HepG2 (cell line): ENCODE results near the gene CCT3. TPM values are rescaled to one million over a fixed set of nuclear protein-coding genes. Genes with fewer than 3 reads are reported as not detected.
A peak's percentile ranks its signal among the peaks of the same experiment; 100 is the strongest.

Experiments used
- ATAC-seq: fragments of 200-7000 bp; cut with Tn5 transposase; 3 replicates; pipeline ENCODE4 v1.9.1; 2020; ENCODE audit warnings: mild to moderate bottlenecking, moderate library complexity
- BruUV-seq: library from RNA; stranded (reverse); fragments of 400-500 nt; replicated peaks from 2 replicates; lab custom pipeline; 2021; lab: Mats Ljungman, UMichigan
- CTCF ChIA-PET: fragments of 300-600 bp; formaldehyde crosslinking; extraction: SDS; loops from one replicate; lab custom pipeline; 2021; ENCODE audit warnings: low total read pairs, inconsistent platforms, low intra/inter-chr PET ratio; lab: Yijun Ruan, JAX
- POLR2A ChIA-PET: fragments of 350-600 bp; sonication (Branson Sonifier 250); formaldehyde crosslinking; loops from one replicate; lab custom pipeline; 2020; ENCODE audit warnings: antibody characterized with exemption, inconsistent platforms; lab: Yijun Ruan, JAX
- DNase-seq: peaks from one replicate; pipeline ENCODE4 v3.0.0-alpha.2; 2015; ENCODE audit warnings: low spot score
- FAIRE-seq: peaks from 3 replicates; lab custom pipeline; 2011; peaks lifted over from hg19 to GRCh38; lab: Jason Lieb, UNC
- H2AFZ ChIP-seq: one replicate; pipeline ENCODE4 v1.6.1; 2011; ENCODE audit warnings: low read length, inconsistent platforms
- H3K27ac ChIP-seq: fragments of 300-600 bp; 3 replicates; pipeline ENCODE4 v1.8.0; 2011; ENCODE audit warnings: mixed run types, mild to moderate bottlenecking, mixed read lengths, low read length, inconsistent platforms; ENCODE audit not compliant: insufficient read depth; ENCODE audit errors: extremely low read length
- H3K27me3 ChIP-seq, 2 experiments: fragments of 200-600 bp in 1 of 2; 2 replicates in 1 of 2; 3 replicates in 1 of 2; pipeline versions ENCODE4 v1.6.0 to v1.8.0; 2011; ENCODE audit warnings: low read length in 2 of 2, mild to moderate bottlenecking in 2 of 2, moderate library complexity in 2 of 2, inconsistent platforms in 1 of 2; ENCODE audit not compliant: insufficient read depth in 2 of 2, control insufficient read depth in 1 of 2
- H3K36me3 ChIP-seq, 2 experiments: fragments of 200-600 bp in 1 of 2; replicated peaks in 1 of 2; 2 replicates in 1 of 2; 3 replicates in 1 of 2; pipeline versions ENCODE4 v1.5.1 to v1.8.0; 2011; ENCODE audit warnings: low read length in 2 of 2, inconsistent platforms in 1 of 2; ENCODE audit not compliant: insufficient read depth in 2 of 2, control insufficient read depth in 1 of 2
- H3K4me1 ChIP-seq: 2 replicates; pipeline ENCODE4 v1.5.1; 2012; ENCODE audit warnings: low read length, inconsistent platforms; ENCODE audit not compliant: insufficient read depth
- H3K4me2 ChIP-seq: 2 replicates; pipeline ENCODE4 v1.6.0; 2011; ENCODE audit warnings: low read depth, low read length, inconsistent platforms
- H3K4me3 ChIP-seq, 3 experiments: fragments of 200-600 bp in 1 of 3; sonication (generic), shearing (Covaris generic) in 1 of 3; replicated peaks in 1 of 3; 2 replicates each; pipeline ENCODE4 v1.5.1; 2011 to 2016; ENCODE audit warnings: low read length in 3 of 3, inconsistent platforms in 2 of 3, low read depth in 2 of 3, mild to moderate bottlenecking in 2 of 3, control low read depth in 1 of 3, mixed read lengths in 1 of 3; ENCODE audit not compliant: insufficient read depth in 1 of 3
- H3K79me2 ChIP-seq: one replicate; pipeline ENCODE4 v1.6.1; 2011; ENCODE audit warnings: low read length, inconsistent platforms; ENCODE audit not compliant: insufficient read depth
- H3K9ac ChIP-seq: 2 replicates; pipeline ENCODE4 v1.6.0; 2011; ENCODE audit warnings: mild to moderate bottlenecking, low read depth, low read length, inconsistent platforms; ENCODE audit not compliant: insufficient read depth
- H3K9me3 ChIP-seq: 2 replicates; pipeline ENCODE4 v1.5.1; 2012; ENCODE audit warnings: mild to moderate bottlenecking, low read length
- H4K20me1 ChIP-seq: 2 replicates; pipeline ENCODE4 v1.6.0; 2011; ENCODE audit warnings: inconsistent platforms, mild to moderate bottlenecking, low read length, moderate library complexity; ENCODE audit not compliant: insufficient read depth
- ARID3A ChIP-seq: IDR thresholded peaks from 2 replicates; pipeline ENCODE4 v1.6.1; 2012; ENCODE audit warnings: low read depth, low read length, improper control_type of control experiment
- CBX5 ChIP-seq: sonication (generic); formaldehyde crosslinking; IDR thresholded peaks from 2 replicates; pipeline ENCODE4 v1.4.0; 2020; ENCODE audit warnings: missing genetic modification reagents, borderline replicate concordance
- CEBPB ChIP-seq: IDR thresholded peaks from 2 replicates; pipeline ENCODE4 v1.6.1; 2011; ENCODE audit warnings: low read depth, low read length, improper control_type of control experiment, borderline replicate concordance
- CEBPG ChIP-seq: IDR thresholded peaks from 2 replicates; pipeline ENCODE4 v1.6.1; 2016
- CHD2 ChIP-seq: IDR thresholded peaks from 2 replicates; pipeline ENCODE4 v1.6.1; 2011; ENCODE audit warnings: low read depth, low read length, improper control_type of control experiment
- FOXC1 ChIP-seq: sonication (generic); formaldehyde crosslinking; IDR thresholded peaks from 2 replicates; pipeline ENCODE4 v1.8.0; 2022; ENCODE audit warnings: mild to moderate bottlenecking, missing genetic modification reagents, borderline replicate concordance
- GZF1 ChIP-seq: sonication (generic); formaldehyde crosslinking; IDR thresholded peaks from 2 replicates; pipeline ENCODE4 v1.5.1; 2020; ENCODE audit warnings: mild to moderate bottlenecking, missing genetic modification reagents
- JUND ChIP-seq: sonication (generic); formaldehyde crosslinking; IDR thresholded peaks from 2 replicates; pipeline ENCODE4 v1.8.0; 2022; ENCODE audit warnings: mild to moderate bottlenecking, missing genetic modification reagents
- LCORL ChIP-seq, 2 experiments: fragments of 450-650 bp in 1 of 2; sonication (generic) in 1 of 2; formaldehyde crosslinking in 1 of 2; IDR thresholded peaks; 2 replicates each; pipeline versions ENCODE4 v1.5.0 to v1.6.1; 2017 to 2020; ENCODE audit warnings: antibody characterized with exemption in 1 of 2, missing genetic modification reagents in 1 of 2
- SMAD1 ChIP-seq: sonication (generic); formaldehyde crosslinking; IDR thresholded peaks from 2 replicates; pipeline ENCODE4 v1.4.0; 2020; ENCODE audit warnings: missing genetic modification reagents, low read depth, mild to moderate bottlenecking, borderline replicate concordance
- WGBS: methylation state at CpG from one replicate; pipeline ENCODE4 v1.1.6; 2017; ENCODE audit warnings: low lambda C conversion rate; 5-methylcytosine and 5-hydroxymethylcytosine counted together
- in situ Hi-C: cut with HindIII; loops from 2 replicates; pipeline ENCODE4 v1.10.0; 2017; ENCODE audit warnings: low pct_unique_long_range_greater_than_20kb; ENCODE audit not compliant: extremely low pct_ligation_motif_present
- intact Hi-C: fragments of 100-400 bp; cut with micrococcal nuclease; formaldehyde crosslinking; loops from one replicate; pipeline ENCODE4 v1.10.0; 2022; ENCODE audit not compliant: unreplicated experiment
- polyA plus RNA-seq, 8 experiments: library from polyadenylated mRNA; depleted of rRNA in 3 of 8; stranded (reverse) in 7 of 8; unstranded in 1 of 8; fragments of >200 nt; fragmentation: Illumina TruSeq in 4 of 8; extraction: Trizol in 4 of 8; gene quantifications; 2 replicates each; pipeline versions ENCODE4 v1.2.1 to v1.2.3, GENCODE V29; 2011 to 2016; ENCODE audit warnings: low read depth in 4 of 8, missing spikeins in 1 of 8, mixed read lengths in 1 of 8; ENCODE audit not compliant: insufficient read depth in 1 of 8
- total RNA-seq, 5 experiments: library from RNA; depleted of rRNA; stranded (reverse); fragments of >200 nt; fragmentation: Illumina TruSeq; extraction: Trizol; gene quantifications; 2 replicates each; pipeline ENCODE4 v1.2.3, GENCODE V29; 2016; ENCODE audit warnings: low read depth in 1 of 5
- TF ChIP-seq, protein P1 (sequence below): sonication (generic); formaldehyde crosslinking; IDR thresholded peaks from 2 replicates; pipeline ENCODE4 v1.9.0; 2021; ENCODE audit warnings: missing genetic modification reagents, mild to moderate bottlenecking, borderline replicate concordance
- TF ChIP-seq, protein P2 (sequence below): sonication (generic); formaldehyde crosslinking; IDR thresholded peaks from 2 replicates; pipeline ENCODE4 v1.5.1; 2020; ENCODE audit warnings: mild to moderate bottlenecking, missing genetic modification reagents, borderline replicate concordance

CCT3 gene
- total and polyA plus RNA-seq, 2 of the 13 experiments (the other 11 are each of a cell fraction or from before 2014, with no cell fraction given) = 319 to 615 TPM

DNA sequence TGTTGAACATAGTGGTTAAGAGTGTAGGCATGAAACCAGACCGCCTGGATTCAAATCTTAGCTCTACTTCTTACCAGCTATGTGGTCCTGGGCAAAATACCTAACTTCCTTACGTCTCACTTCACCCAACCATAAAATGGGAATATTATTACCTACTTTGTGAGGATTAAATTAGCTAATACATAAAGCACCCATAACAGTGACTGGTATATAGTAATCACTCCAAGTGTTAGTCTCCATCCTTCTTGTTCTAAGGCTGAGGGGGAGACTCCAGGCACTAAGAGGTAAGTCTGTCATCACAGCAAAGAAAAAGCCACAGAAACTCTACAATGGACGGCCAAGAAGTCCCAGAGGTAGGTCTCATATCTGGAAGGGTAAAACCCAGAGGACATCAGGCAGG is 58.3 kb downstream of the CCT3 start (continued):
- TF ChIP-seq, protein P1, sequence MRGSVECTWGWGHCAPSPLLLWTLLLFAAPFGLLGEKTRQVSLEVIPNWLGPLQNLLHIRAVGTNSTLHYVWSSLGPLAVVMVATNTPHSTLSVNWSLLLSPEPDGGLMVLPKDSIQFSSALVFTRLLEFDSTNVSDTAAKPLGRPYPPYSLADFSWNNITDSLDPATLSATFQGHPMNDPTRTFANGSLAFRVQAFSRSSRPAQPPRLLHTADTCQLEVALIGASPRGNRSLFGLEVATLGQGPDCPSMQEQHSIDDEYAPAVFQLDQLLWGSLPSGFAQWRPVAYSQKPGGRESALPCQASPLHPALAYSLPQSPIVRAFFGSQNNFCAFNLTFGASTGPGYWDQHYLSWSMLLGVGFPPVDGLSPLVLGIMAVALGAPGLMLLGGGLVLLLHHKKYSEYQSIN = no peak
- TF ChIP-seq, protein P2, sequence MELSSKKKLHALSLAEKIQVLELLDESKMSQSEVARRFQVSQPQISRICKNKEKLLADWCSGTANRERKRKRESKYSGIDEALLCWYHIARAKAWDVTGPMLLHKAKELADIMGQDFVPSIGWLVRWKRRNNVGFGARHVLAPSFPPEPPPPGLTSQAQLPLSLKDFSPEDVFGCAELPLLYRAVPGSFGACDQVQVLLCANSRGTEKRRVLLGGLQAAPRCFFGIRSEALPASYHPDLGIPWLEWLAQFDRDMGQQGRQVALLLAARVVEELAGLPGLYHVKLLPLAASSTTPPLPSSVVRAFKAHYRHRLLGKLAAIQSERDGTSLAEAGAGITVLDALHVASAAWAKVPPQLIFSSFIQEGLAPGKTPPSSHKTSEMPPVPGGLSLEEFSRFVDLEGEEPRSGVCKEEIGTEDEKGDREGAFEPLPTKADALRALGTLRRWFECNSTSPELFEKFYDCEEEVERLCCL (CRISPR knock-in tag) = no peak
- TF ChIP-seq ARID3A (no peak), FOXC1 (CRISPR knock-in tag) (no peak), CHD2 (no peak), JUND (CRISPR knock-in tag) (no peak), GZF1 (CRISPR knock-in tag) (no peak)

- Histone ChIP-seq H3K4me1 (peaks cover 21% of the 10 kb centered on the region), H3K36me3 (peaks cover 39 to 80% of the 10 kb centered on the region in 2 experiments), H3K4me2 (no peak overlapping the region), H3K27ac (no peak overlapping the region), H2AFZ (no peak overlapping the region), H3K27me3 (no peaks in the 10 kb centered on the region; a peak in 1 of 5 replicates), H3K9me3 (no peaks in the 10 kb centered on the region), H3K79me2 (peaks cover 36% of the 10 kb centered on the region), H3K9ac (no peak overlapping the region), H3K4me3 (no peak overlapping the region), H4K20me1 (peaks cover 14% of the 10 kb centered on the region)
- DNase-seq (no peak), FAIRE-seq (peak; percentile 56), ATAC-seq (peak; percentile 49)
- intact Hi-C loops (no loop called here), in situ Hi-C loops (no loop called here)
- no peak for TF ChIP-seq LCORL (IDR thresholded peaks at IDR 0.05)
- TF ChIP-seq LCORL (CRISPR knock-in tag; IDR thresholded peaks at IDR 0.05) = no peak
- peak; percentile 98 for TF ChIP-seq CEBPG (CRISPR knock-in tag)
- peak; percentile 99 for TF ChIP-seq CEBPB
- no peak for TF ChIP-seq SMAD1 (CRISPR knock-in tag)
- no peak for TF ChIP-seq CBX5
- ChIA-PET POLR2A (no interaction called here), CTCF (no interaction called here)
- BruUV-seq = no TSS peak
- 54% methylated on average over 5 of the region's 6 CpGs for WGBS
Observed at GRCh38 chr1:156276966-156277381, 61.1 kb downstream of the CCT3 start.
